LNCAP (cell line): ENCODE measurements around the gene APC.

Experiments
- CTCF ChIP-seq: fragments of 450-650 bp; IDR thresholded peaks from 2 replicates; pipeline ENCODE4 v1.5.1; 2017; ENCODE audit warnings: mild to moderate bottlenecking

APC gene

GRCh38 chr5:112892776-112893175, 155.1 kb downstream of the APC start:
- TF ChIP-seq CTCF = no peak

DNA sequence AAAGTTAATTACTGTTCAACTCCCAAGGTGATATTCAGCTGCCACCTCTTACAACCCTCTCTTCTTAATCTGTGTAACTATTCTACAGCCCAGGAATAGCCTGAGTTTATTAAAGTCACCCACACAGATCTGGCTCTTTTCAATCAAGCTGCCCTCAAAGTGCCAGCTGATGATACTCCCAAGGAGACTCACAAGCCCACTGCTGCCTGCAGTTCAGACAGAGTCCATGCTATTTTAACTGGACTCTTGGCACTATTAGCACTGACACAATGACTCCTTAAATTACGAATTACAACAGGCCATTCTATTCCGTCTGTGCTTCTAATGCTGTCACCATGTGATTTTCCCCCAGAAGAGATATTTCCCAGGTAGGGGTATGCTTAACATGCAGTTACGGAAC, 158.0 kb downstream of the APC start:
- no peak for TF ChIP-seq CTCF
